ENCODE results near the gene NANOS2. TPM values are rescaled to one million over a fixed set of nuclear protein-coding genes. Genes with fewer than 3 reads are reported as not detected.

Gene NANOS2
- total and polyA plus RNA-seq, 8 donors = not detected

GRCh38 chr19:45879055-45879454 is 35.5 kb downstream of the NANOS2 start:
- H3K4me1 ChIP-seq = peaks cover 26 to 27% of the 10 kb centered on the region in 2 donors
- DNase-seq (peak in 1 of 4 donors; percentile 64), ATAC-seq (no peak)
- intact Hi-C loops (cut with DNase I) = no loop called here
- H3K27me3 ChIP-seq = peaks cover 0 to 35% of the 10 kb centered on the region in 2 donors
- H3K36me3 ChIP-seq = peaks cover 0 to 4% of the 10 kb centered on the region in 2 donors
- TF ChIP-seq, protein P1, sequence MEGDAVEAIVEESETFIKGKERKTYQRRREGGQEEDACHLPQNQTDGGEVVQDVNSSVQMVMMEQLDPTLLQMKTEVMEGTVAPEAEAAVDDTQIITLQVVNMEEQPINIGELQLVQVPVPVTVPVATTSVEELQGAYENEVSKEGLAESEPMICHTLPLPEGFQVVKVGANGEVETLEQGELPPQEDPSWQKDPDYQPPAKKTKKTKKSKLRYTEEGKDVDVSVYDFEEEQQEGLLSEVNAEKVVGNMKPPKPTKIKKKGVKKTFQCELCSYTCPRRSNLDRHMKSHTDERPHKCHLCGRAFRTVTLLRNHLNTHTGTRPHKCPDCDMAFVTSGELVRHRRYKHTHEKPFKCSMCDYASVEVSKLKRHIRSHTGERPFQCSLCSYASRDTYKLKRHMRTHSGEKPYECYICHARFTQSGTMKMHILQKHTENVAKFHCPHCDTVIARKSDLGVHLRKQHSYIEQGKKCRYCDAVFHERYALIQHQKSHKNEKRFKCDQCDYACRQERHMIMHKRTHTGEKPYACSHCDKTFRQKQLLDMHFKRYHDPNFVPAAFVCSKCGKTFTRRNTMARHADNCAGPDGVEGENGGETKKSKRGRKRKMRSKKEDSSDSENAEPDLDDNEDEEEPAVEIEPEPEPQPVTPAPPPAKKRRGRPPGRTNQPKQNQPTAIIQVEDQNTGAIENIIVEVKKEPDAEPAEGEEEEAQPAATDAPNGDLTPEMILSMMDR (IDR thresholded peaks at IDR 0.05) = no peak
- no peaks in the 10 kb centered on the region for H3K9me3 ChIP-seq
- H3K4me3 ChIP-seq = no peak overlapping the region
- H3K27ac ChIP-seq = no peak overlapping the region

DNA sequence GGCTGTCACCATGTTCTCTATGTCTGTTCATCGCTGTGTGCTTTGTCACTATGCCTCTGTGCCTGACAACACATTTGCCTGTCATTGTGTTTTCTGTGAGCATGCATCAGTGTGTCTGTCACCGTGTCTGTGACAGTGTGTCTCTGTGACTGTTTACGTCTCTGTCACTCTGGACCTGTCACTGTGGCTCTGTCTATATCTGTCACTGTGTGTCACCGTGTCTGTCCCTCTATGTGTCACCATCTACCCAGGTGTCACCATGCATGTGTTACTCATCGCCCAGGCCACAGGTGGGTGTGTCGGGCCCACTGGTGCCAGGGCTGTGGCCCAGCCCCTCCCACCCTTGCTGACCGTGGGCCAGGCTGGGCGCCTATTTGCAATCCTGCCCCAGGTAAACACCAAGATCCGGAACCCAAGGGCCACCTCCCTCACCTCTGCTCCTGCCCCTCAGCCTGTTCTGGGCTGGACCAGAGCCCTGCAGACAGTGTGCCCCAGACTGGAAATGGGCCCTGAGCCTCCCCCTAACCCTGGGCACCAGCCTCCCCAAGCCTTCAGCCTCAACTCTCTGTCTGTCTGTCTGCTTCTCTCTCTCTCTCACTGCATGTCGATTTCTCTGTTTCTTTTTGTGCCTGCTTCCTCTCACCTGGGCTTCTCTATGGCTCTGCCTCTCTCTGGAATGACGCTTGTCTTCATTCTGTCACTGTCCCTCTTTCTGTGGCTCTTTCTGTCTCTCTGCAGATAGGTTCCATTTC is 36.4 kb downstream of the NANOS2 start:
- intact Hi-C loops (cut with DNase I) = no loop called here
- Histone ChIP-seq H3K27ac (no peak overlapping the region), H3K4me3 (no peak overlapping the region), H3K9me3 (no peaks in the 10 kb centered on the region), H3K4me1 (peaks cover 19 to 20% of the 10 kb centered on the region in 2 donors), H3K36me3 (no peaks in the 10 kb centered on the region), H3K27me3 (peaks cover 0 to 35% of the 10 kb centered on the region in 2 donors)
- ATAC-seq (peak; percentile 52), DNase-seq (peak in 1 of 4 donors; percentile 86)
- TF ChIP-seq, protein P1 (IDR thresholded peaks at IDR 0.05) = no peak

- Histone ChIP-seq H3K27ac (peak overlapping the region; percentile 63 to 75), H3K4me3 (peak overlapping the region in 1 of 2 donors; percentile 18), H3K9me3 (no peaks in the 10 kb centered on the region), H3K4me1 (peaks cover 9 to 10% of the 10 kb centered on the region in 2 donors), H3K27me3 (peaks cover 0 to 35% of the 10 kb centered on the region in 2 donors), H3K36me3 (no peaks in the 10 kb centered on the region)
- TF ChIP-seq, protein P1 (IDR thresholded peaks at IDR 0.05) = no peak
- ATAC-seq (peak; percentile 77), DNase-seq (peak in 3 of 4 donors; percentile 54 to 83 (median 62))
- intact Hi-C loops (cut with DNase I) = no loop called here
Measured at GRCh38 chr19:45876411-45877197, 38.0 kb downstream of the NANOS2 start.

DNA sequence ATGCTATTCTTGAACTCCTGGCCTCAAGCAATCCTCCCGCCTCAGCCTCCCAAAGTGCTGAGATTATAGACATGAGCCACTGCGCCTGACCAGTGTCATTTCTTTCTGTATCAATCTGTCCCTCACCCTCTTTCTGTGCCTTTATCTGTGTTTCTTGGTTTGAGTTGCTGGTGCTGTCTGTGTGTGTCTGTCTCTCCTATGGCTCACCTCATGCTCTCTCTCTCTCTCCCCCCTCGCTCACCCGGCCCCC is 38.5 kb downstream of the NANOS2 start:
- intact Hi-C loops (cut with DNase I) = no loop called here
- ATAC-seq (peak; percentile 29), DNase-seq (no peak)
- TF ChIP-seq, protein P1 (IDR thresholded peaks at IDR 0.05) = no peak
- Histone ChIP-seq H3K4me1 (peaks cover 9 to 10% of the 10 kb centered on the region in 2 donors), H3K9me3 (no peaks in the 10 kb centered on the region), H3K27me3 (peaks cover 0 to 35% of the 10 kb centered on the region in 2 donors), H3K4me3 (no peak overlapping the region), H3K27ac (peak overlapping the region in 1 of 2 donors; percentile 75), H3K36me3 (no peaks in the 10 kb centered on the region)

- intact Hi-C loops (cut with DNase I) = no loop called here
- no peaks in the 10 kb centered on the region for H3K36me3 ChIP-seq
- H3K9me3 ChIP-seq = no peaks in the 10 kb centered on the region
Measured at GRCh38 chr19:45874620-45874966, 40.0 kb downstream of the NANOS2 start.

More at GRCh38 chr19:45874620-45874966, 40.0 kb downstream of the NANOS2 start:
- peaks cover 0 to 27% of the 10 kb centered on the region in 2 donors for H3K27me3 ChIP-seq
- H3K4me1 ChIP-seq = peaks cover 9 to 10% of the 10 kb centered on the region in 2 donors
- no peak for DNase-seq
- H3K27ac ChIP-seq = no peak overlapping the region
- no peak overlapping the region for H3K4me3 ChIP-seq
- TF ChIP-seq, protein P1 (IDR thresholded peaks at IDR 0.05) = no peak
- ATAC-seq = no peak

All from left lung (tissue), 10 donors.